GM21367 (cell line): Measurements from ENCODE around the gene MYL11.
A peak's percentile ranks its signal among the peaks of the same experiment; 100 is the strongest.
"Not testable (repeated sequence)": the region's sequence is repeated elsewhere in the genome, so short reads cannot be mapped to it uniquely, and the experiment has no call there.

Source experiments
- ATAC-seq: cut with Tn5 transposase; IDR thresholded peaks from one replicate; pipeline ENCODE4 v1.9.1; 2021; ENCODE audit not compliant: unreplicated experiment

Gene MYL11

GRCh38 chr16:30395155-30395991, 20.8 kb downstream of the MYL11 start, which contains the start of gene ZNF48:
Gene ZNF48, plus strand, starts transcription at chr16:30395420. Its CDS starts 375 bp downstream, at chr16:30395795.
- ATAC-seq = no peak

GRCh38 chr16:30395992-30396585, 21.5 kb downstream of the MYL11 start:
- ATAC-seq = no peak

GRCh38 chr16:30396627-30397026, 22.0 kb downstream of the MYL11 start:
- ATAC-seq = not testable (repeated sequence)

- ATAC-seq = no peak
Measured at GRCh38 chr16:30397056-30397455, 22.5 kb downstream of the MYL11 start.

- no peak for ATAC-seq
Measured at GRCh38 chr16:30397776-30398660, 23.4 kb downstream of the MYL11 start.

GRCh38 chr16:30398661-30399434, 24.2 kb downstream of the MYL11 start:
- no peak for ATAC-seq

- ATAC-seq = no peak
Measured at GRCh38 chr16:30399435-30400186, 25.0 kb downstream of the MYL11 start.

GRCh38 chr16:30401768-30402425, 27.3 kb downstream of the MYL11 start:
- no peak for ATAC-seq

GRCh38 chr16:30406795-30407101, 32.1 kb downstream of the MYL11 start:
- peak; percentile 8 for ATAC-seq

GRCh38 chr16:30407102-30407803, 32.7 kb downstream of the MYL11 start, which contains the start of gene ZNF771:
Gene ZNF771, plus strand, starts transcription at chr16:30407606. Its CDS starts 448 bp downstream, at chr16:30408054.
- ATAC-seq = peak; percentile 52

GRCh38 chr16:30407804-30408534, 33.4 kb downstream of the MYL11 start:
- ATAC-seq = no peak

GRCh38 chr16:30409125-30410060, 34.8 kb downstream of the MYL11 start:
- no peak for ATAC-seq

GRCh38 chr16:30413112-30413806, 38.7 kb downstream of the MYL11 start:
- ATAC-seq = no peak

GRCh38 chr16:30414159-30414558, 39.6 kb downstream of the MYL11 start:
- no peak for ATAC-seq

GRCh38 chr16:30416047-30416603, 41.5 kb downstream of the MYL11 start:
- ATAC-seq = no peak
